ENCODE measurements around the gene DCLK2.

Gene DCLK2

DNA sequence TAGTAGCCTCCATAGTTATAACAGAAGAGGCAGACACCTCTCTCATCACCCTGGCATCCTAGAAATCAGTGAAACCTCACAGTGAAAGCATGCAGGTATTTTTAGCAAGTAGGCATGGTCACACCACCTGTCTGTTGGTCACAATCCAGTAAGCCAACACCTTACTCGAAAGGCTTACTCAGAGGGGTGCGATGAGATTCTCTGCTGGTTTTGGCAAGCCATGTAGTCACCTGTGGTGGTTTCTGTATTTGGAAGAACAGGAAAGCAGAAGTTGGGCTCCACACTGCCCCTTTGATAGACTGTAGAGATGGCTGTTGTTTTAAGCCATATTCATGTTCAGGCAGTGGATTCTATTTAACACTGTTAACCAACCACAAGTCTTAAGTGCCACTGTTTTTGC lies 134.7 kb downstream of the DCLK2 start:
- no peak for DNase-seq

DNA sequence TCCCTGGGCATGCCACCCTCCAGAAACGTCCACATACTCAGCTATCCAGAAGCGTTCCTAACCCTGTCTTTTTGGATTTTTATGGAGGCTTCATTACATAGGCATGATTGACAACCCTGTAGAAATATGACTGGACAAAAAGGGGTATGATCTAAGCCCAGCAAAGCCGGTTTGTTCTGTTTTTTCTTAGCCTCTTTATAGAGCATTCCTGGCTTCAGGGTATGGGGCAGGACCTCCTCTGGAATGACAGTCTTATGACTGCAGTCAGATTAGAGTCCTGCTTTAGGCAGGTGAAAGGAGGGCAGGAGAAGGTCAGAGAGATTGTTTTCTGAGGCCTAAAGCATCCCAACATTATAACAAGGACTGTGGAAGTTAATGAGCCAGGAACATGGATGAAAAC lies 137.4 kb downstream of the DCLK2 start:
- DNase-seq = no peak

DNA sequence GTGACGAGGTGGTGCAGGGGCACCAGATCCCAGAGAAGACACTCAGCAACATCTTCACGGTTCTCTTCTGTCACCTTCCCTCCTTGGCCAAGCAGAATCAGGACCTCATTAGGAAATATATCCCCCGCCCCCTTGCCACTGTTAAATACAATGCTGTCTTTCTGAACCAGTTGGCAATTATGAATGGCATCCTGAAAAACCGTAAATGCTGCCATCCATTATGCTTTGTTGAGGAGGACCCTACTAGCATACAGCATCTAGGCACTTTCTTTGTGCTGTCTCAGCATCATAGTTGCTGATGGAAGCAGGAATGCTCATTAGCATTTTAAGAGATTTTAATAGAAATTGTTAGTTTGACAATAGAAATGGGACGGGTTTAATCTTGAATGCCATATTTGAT lies 138.5 kb downstream of the DCLK2 start:
- DNase-seq = no peak

- DNase-seq = no peak
Measured at GRCh38 chr4:150217192-150217591, 138.9 kb downstream of the DCLK2 start.

- no peak for DNase-seq
Measured at GRCh38 chr4:150217808-150218207, 139.6 kb downstream of the DCLK2 start.

- no peak for DNase-seq
Measured at GRCh38 chr4:150218447-150218846, 140.2 kb downstream of the DCLK2 start.

GRCh38 chr4:150219841-150220240 lies 141.6 kb downstream of the DCLK2 start:
- DNase-seq = no peak

- no peak for DNase-seq
Measured at GRCh38 chr4:150224896-150225591, 146.8 kb downstream of the DCLK2 start.

DNA sequence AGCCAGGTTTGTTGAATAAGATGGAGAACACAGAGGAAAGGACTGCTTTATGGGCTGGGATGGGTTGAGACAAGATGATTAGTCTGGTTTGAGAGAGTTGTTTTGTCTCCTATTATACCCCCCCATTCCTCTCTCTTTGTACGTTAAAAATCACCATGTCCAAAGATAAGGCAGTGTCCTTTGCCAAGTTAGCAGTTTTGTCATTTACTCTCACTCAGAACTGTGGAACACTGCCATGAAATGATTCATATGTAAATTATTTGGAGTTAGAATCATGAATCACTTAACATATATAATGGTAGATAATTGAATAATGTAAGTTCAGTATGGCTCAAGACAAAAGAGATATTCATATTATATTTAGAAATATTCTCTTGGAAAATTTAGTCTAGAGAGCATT lies 151.3 kb downstream of the DCLK2 start:
- DNase-seq = no peak

DNA sequence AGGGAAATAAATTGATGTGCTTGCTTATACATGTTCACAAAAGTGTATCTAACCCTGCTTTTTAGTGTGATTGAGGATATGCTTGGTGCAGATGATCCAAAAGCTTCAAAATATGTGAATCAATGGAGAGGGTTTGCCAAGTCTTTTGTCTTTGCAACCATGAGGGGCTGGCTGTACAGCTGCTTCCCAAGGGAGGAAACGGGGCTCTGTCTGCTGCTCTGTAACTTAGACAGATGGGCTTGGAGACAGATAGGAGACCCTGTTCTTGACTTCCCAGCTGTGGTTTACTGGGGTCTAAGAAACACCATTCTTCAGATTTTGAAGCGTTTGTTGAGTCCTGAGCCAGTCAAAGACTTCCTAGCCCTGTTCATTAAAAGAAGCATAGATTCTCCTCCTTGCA lies 152.3 kb downstream of the DCLK2 start:
- DNase-seq = no peak

GRCh38 chr4:150231107-150231770 lies 153.0 kb downstream of the DCLK2 start:
- no peak for DNase-seq

DNA sequence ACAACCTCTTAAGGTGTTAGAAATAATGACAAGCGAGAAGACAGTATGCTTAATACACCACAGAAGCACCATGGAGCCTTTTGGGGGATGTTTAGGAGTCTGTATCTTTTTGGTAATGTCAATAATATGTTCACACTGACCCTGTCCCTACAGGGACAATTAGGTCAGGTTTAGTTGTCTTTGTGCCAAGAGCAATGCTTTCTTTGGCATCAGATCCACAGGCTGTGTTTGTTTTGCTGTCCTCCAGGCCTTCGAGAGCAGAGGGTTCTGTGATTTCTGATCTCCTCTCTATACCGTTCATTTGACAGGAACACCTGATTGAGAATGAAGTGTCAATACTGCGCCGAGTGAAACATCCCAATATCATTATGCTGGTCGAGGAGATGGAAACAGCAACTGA lies 153.8 kb downstream of the DCLK2 start:
- DNase-seq = no peak

DNA sequence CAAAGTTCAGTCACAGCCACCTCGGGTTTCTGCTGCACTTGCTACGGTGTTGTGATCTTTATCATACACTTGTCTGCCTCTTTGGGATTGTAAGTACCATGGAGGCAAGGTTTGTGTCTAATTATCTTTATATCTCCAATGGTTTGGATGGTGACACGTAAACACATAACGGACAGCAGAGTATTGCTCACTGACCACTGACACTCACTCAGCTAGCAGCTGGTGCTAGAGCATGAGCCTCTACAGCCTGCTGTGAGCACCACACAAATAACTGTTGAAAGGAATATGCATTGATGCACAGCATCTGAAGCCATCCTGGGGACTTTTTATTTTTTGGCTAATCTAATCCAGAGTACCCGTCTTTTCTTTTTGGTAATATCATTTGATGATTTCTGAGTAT lies 156.0 kb downstream of the DCLK2 start:
- DNase-seq = no peak

GRCh38 chr4:150235317-150235716 lies 157.1 kb downstream of the DCLK2 start:
- no peak for DNase-seq

DNA sequence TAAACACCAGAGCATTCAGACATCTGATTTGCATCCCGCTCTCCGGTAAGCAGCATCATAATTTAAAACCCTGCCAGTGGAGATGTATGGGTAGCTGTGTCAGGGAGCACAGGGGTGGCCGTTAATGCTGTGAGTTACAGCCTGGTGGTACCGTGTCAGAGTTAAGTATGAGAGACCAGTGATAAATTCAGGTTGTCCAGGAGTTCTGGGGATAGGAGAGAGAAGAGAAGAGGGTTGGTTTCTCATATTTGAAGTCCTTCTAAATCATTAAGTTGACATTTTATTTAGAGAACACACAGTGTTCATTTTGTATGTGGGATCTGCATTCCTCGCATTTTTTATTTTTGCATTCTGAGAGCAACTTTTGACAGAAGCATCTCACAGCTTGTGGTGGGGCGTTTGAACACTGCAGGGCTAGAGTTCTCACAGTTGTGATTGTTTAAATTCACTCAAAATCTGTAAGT lies 157.6 kb downstream of the DCLK2 start:
- no peak for DNase-seq

DNA sequence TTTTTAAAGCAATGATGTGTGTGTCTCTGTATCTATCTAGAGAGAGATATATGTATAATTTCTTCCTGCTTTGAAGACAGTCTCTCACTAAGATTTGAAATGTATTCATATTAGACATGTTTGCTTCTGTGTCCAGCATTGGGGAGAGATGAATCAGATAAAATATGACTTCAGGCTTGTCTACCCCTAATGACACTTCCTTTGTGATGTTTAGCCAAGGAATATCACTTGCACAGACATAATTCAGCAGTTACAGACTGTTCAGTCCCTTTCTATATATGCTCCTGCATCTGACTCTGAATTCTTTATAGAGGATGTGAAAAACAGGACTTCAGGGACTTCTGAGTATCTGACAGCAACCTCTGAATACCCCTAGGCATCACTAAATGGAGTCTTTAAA lies 158.4 kb downstream of the DCLK2 start:
- DNase-seq = no peak

DNA sequence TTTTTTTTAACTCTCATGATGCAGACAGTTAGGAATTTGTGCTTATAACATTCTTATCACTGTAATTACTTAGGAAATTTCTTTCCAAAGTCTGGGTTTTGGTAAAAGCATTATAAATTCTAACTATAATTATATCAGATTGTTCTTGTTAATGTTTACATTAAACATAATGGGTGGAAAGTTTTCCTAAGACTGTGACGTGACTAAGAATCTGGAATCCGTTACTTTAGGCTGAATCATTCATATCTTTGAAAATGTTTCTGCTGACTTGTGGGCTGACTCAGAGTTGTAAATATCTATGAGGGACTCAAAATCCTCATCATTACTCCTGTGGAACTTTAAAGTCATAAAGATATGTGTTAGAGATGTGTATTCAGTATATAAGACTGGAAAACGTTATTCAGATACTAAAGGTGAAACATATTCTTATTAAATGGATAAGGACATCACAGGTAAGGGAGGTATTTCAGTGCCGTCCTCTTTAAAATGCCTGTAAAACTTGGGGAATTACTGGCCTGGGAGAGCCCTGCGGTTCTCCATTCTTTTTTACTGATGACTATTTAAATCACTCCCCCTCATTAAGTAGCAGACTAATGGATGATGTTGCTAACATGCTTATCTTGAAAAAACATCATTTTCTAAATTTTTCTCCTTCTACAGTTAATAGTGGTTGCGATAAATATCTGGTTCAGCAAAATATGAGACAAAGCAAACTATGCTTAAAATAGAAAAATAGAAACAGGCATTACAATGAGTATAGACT lies 159.0 kb downstream of the DCLK2 start:
- no peak for DNase-seq

DNA sequence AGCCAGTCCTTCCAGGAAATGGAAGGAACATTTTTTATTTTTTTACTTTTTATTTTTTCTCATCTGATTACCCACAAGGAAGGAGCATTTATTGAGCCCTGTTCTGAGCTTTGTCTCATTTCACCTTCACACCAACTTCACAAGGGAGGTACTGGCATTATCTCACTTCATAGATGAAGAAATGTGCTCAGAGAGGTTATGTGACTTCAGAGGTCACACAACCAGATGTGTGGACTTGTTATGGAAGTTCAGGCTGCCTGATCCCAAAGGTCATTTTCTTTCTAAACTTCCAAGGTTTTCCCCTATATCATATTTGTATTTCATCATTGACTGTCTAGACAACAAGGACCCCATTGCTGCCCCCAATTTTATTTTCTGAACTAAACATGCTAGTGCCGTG lies 160.3 kb downstream of the DCLK2 start:
- no peak for DNase-seq

GRCh38 chr4:150240011-150240410 lies 161.8 kb downstream of the DCLK2 start:
- DNase-seq = no peak

- peak; percentile 24 for DNase-seq
Measured at GRCh38 chr4:150242820-150243458, 164.7 kb downstream of the DCLK2 start.

- no peak for DNase-seq
Measured at GRCh38 chr4:150243932-150244331, 165.7 kb downstream of the DCLK2 start.

- DNase-seq = no peak
Measured at GRCh38 chr4:150244600-150244999, 166.4 kb downstream of the DCLK2 start.

DNA sequence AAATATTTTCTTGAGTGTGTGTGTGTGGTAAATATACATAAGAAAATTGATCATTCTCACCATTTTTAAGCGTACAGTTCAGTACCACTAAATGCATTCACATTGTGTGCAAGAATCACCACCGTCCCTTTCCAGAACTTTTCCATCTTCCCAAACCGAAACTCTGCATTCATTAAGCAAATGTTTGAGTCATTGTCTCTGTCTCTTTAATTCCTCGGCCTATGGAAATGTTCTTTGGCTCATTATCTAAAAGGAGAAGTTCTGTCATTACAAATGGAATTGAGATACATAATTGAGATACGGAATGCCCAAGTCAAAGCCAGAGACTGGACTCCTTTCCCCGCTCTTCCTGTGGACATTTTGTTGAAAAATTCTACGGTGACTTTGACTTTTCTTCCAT lies 168.9 kb downstream of the DCLK2 start:
- no peak for DNase-seq

DNA sequence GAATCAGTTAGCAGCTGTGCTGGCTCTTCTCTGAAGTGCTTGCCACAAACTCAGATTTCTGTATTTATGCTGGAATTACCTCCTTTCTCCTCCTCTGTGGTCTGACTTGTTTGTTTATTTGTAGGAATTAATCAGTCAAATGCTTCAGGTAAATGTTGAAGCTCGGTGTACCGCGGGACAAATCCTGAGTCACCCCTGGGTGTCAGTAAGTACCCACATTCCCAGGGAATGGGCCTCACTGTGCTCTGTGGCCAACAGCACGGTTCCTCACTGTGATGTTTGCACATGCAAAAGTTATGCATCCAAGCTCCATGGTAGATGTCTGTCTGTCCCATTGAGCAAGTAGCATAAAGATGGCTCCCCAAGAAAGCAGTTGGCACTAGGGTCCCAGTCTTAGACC lies 169.9 kb downstream of the DCLK2 start:
- DNase-seq = no peak
